NT2/D1 (cell line): ENCODE data around the gene FAM98A.

ENCODE experiments used
- SUZ12 ChIP-seq: IDR thresholded peaks from 2 replicates; pipeline ENCODE4 v1.6.1; 2011; ENCODE audit not compliant: insufficient read length, insufficient read depth; ENCODE audit errors: extremely low read depth
- YY1 ChIP-seq: IDR thresholded peaks from 2 replicates; pipeline ENCODE4 v1.6.1; 2011; ENCODE audit not compliant: insufficient read length, insufficient read depth
- ZNF274 ChIP-seq: IDR thresholded peaks from 2 replicates; pipeline ENCODE4 v1.6.1; 2011; ENCODE audit warnings: mild to moderate bottlenecking, low read depth, low read length

DNA sequence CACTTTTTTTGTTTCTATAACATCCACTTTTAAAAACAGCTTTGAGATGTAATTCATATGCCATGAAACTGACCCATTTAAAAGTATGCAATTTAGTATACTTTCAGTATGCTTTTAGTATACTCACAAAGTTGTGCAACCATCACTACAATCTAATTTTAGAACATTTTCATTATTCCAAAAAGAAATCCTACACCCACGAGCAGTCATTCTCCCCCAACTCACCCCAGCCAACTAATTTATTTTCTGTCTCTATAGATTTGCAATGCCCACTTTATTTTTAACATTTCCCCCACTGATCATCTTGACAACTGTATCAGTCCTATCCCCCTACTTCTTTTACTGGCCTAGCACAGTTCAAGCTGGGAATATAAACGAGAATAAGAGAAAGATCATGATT, 39.1 kb downstream of the FAM98A start:
- no peak for TF ChIP-seq ZNF274
- TF ChIP-seq YY1: no peak
- no peak for TF ChIP-seq SUZ12
